GM20431 (cell line): ENCODE data around the gene CMTM3.
"Not testable (repeated sequence)": the region's sequence is repeated elsewhere in the genome, so short reads cannot be mapped to it uniquely, and the experiment has no call there.

ENCODE experiments used
- in situ Hi-C: fragments of 300-500 bp; cut with MseI, MboI; formaldehyde crosslinking; loops from one replicate; pipeline ENCODE4 v1.15.0; 2020; ENCODE audit warnings: low sequenced_read_pairs; ENCODE audit not compliant: unreplicated experiment

CMTM3 gene

DNA sequence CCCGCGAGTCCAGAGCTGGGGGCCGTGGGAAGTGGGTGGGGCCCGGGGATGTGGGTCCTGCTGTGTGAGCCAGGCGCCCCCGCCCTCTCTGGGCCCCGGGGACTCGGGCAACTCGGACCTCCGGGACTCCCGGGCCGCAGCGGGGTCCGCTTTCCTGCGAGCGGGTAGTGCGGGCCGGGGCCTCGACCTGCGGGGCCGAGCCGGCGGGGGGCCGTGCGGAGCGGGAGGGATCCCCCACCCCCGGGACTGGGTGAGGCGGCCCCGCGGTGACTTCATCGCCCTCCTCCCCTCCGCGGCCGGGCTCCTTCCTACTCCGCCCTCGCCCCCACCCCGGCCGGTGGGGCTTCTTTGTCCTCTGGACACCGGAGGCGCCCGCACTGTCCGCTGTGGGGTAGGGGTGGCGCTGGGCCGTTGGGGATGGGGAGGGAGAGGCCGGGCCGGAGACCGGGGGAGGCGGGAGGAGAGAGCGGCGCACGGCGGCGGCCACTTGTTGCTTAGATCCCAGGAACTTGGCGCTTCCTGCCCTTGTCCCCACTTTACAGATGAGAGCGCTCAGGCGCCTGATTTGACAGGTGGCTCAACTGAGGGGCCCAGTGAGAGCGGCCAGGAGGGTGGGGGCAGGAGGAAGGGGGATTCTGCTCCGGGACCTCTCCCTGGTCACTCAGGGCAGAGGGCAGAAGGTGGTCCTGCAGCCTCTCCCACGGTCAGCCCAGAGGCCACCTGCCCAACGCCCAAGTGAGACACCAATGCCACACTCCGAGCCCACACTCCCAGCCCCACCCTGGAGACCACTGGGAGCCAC, 874 bp downstream of the CMTM3 start:
- in situ Hi-C loops = no loop called here

DNA sequence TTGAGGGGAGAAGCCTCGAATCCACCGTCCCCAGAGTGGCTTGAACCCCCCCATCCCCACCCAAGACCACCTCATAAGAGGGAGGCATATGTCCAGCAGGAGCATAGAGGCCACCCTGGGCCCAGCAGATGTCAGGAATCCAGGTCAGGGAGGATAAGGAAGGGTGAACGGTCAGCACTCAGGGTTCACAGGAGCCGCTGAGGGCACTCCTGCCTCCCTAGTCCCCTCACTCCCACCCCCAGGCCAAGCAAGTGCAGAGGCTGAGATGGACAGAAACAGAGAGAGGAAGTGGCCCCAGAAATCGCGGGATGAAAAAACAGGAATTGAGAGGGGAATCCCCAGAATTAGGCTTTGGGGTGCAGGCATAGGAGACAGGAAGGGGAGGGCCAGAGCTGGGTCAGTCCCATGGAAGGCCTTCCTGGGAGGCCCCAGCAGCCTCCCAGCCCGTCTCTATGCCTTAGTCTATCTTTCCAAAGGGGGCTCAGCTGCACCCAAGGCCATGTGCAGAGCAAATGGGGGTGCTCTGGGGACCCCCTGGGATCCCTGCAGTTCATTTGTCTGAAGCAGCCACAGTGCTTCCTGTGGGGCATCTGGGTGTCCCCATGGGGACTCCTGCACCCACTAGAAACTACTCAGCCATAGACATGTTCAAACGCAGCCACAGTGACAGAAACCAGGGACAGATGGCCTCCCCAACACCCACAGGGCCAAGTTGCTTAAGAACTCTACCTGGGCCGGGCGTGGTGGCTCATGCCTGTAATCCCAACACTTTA, 1.7 kb downstream of the CMTM3 start:
- in situ Hi-C loops = no loop called here

DNA sequence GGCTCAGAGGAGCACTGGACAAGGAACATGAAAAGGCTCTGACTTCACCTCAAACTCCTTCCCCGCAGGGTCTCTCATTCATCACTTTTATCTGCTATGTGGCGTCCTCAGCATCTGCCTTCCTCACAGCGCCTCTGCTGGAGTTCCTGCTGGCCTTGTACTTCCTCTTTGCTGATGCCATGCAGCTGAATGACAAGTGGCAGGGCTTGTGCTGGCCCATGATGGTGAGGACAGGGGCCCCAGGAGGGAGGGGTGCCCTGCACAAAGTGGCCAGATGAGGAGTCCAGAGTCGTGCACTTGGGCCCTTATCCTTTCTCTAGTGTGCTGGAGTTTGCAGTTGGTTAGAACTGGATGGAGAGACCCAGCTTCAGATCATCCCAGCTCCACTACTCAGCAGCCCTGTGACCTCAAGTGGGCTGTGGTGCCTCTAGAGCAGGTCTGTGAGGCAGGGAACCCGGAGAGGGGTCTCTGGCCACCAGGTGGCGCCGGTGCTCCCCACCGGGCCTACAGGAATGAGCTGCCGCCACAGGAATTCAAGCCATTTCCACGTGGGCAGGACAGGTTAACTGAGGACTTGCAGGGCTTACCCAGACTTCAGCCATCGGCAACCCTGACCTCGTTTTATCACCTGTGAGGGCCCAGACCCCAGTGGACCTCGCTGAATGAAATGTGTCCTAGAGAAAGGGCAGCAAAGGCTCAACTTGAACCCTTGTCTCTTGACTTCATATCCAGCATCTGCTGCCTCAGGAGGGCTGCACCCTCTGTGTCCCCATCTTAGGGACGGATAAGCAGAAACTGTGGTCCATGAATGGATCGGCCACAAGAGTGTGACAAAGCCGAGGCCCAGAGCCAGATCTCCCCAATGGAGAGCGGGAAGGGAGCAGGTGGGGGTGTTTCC, 4.0 kb downstream of the CMTM3 start:
- in situ Hi-C loops = no loop called here

DNA sequence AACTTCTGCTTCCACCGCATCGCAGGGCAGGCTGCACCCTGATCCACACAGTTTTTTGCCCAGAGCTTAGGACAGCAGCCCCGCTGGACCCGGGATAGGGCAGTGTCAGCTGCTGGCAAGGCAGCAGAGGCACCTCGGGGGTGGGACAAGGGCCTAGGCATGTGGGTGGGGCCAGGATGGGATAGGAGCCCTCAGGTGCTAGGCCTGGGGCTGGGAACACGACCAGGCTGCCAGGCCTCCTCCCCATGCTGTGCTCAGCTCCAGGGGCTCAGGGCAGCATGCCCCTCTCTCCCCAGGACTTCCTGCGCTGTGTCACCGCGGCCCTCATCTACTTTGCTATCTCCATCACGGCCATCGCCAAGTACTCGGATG, 4.6 kb downstream of the CMTM3 start:
- in situ Hi-C loops = no loop called here

DNA sequence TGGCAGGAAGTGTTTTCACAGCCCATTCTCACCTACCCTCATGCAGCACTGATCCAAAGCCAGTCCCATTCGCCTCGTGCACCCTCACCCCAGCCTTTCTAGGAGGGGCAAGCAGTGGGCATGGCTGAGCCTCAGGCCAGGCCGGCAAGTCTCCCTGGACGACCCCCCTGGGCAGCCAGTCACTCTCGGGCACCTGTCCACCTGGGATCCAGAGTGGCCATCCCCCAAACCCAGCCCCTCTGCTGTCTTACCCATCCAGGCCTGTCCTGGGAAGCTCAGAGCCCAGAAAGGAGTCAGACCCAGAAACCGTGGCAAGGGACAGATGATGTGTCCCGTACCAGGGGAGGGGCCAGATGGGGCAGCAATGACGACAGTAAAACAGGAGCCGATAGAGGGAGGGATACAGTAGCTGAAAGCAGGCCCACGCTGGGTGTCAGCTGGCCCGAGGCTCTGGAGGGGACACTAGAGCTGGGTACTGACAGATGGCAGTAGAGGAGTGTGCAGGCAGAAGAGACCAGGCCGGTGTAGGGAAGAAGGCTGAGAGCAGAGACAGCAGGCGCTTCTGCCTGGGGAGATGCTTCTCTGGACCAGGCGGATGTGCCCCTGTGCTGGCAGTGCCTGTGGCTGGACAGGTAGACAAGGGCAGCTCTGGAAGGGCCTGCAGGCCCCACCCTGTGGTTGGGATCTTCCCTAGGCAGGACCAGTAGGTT, 5.8 kb downstream of the CMTM3 start:
- in situ Hi-C loops = no loop called here

DNA sequence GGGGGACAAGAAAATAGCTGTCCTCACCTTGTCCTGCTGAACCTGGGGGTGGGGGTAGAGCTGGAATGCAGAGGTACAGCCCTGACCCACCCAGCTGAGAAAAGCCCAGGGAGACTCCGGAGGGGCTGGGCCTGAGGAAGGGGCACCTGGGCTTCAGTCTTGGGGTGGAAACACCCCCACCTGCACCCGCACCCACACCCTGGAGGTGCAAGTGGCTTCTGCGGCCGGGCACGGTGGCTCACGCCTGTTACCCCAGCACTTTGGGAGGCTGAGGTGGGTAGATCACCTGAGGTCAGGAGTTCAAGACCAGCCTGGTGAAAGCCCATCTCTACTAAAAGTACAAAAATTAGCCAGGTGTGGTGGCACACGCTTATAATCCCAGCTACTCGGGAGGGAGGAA, 7.4 kb downstream of the CMTM3 start:
- in situ Hi-C loops = not testable (repeated sequence)

DNA sequence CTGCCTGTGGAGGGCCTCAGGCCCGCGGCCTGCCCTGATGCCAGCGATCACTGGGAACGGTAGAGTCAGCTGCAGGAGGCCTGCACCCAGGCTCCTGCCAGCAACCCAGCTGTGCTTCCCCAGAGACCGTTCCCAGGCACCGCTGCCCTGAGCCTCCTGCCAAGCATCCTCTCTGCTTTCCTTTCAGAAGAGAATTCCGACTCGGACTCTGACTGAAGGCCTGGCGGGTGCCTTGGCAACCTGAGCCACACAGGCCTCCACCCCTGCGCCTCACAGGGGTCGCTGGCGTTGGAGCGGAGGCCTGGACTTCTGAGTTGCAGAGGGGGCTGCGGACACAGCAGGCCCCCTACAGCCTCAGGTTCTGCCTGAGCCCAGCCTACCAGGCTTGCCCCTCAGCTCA, 7.9 kb downstream of the CMTM3 start:
- in situ Hi-C loops = no loop called here

DNA sequence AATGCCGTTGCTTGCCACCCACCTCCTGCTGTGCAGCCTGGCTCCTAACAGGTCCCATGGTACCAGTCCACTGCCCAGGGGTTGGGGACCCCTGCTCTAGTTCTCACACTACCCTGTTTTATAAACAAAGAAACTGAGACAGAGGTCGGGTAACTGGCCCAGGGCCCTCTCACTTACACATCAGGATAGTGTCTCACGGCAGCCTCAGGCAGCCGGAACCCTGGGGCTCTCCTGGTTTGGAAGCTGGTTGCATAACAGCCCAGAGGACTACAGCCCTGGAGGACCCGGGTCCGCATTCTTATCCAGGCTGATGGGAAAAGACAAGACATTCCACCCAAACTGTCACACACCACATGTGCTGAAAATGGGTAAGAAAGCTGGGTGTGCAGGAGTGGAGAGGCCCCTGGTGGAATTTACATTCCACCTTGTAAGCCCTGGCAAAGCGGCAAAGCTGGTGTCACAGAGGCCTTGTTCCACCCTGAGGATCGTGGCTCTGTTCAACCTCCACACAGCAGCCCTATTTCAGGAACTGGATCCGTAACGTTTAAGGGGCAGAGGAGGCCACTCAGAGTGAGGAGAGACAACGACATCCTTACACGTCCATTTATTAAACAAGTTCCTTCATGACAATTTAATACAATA, 9.8 kb downstream of the CMTM3 start:
- in situ Hi-C loops = no loop called here

DNA sequence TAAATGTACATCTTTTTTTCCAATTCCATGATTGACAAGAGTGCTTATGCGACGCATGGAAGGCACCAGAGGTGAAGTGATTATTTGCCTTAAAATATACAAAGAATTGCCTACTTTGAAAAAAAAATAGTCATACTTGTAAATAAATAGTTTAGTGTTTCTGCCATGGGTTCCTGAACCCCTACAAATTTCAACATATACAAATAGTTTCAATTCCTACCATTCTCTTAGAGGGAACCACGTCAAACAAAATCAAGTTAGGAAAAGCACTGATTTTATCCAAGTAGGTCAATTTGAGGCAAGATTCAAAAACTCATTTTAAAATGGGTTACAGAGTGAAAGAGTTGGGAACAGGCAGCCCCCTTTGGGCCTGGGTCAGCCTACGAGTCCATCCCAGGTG, 11.7 kb downstream of the CMTM3 start:
- in situ Hi-C loops = no loop called here

DNA sequence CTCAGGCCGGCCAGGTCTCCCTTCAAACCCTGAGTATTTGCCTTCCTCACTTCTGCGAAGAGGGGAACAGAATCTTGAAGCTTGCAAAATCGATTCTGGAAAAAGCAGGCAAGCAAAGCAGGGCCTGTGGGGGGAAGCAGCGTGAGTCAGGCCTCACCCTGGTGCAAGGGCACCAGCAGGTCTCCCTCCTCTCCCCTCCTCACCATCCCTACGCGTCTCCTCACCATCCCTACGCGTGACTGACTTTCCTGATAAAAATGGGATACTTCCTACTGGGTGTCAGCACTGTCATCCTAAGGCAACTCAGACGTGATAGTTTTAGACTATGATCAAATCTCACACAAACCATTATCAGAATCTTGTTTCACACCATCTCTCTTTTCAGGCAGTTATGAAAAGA, 12.1 kb downstream of the CMTM3 start:
- in situ Hi-C loops = no loop called here

DNA sequence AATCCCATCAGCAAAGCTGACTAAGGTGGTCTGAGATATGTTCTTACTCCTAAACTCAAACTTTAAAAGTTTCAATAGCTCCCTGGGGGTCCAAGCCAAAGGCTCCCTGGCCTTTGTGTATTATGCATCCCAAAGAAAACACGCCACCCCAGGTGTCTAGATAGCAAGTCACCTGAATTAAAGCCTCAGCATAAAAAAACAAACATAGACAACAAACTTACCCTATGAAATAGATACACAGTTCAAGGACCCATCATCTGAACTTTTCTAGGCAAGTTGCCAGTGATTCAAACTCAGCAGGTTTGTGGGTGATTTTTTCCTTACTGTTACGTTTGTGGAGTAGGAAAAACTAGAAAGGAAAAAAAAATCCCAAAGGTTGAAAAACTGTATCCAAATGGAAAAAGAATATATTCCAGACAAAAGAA, 12.5 kb downstream of the CMTM3 start:
- in situ Hi-C loops = no loop called here

DNA sequence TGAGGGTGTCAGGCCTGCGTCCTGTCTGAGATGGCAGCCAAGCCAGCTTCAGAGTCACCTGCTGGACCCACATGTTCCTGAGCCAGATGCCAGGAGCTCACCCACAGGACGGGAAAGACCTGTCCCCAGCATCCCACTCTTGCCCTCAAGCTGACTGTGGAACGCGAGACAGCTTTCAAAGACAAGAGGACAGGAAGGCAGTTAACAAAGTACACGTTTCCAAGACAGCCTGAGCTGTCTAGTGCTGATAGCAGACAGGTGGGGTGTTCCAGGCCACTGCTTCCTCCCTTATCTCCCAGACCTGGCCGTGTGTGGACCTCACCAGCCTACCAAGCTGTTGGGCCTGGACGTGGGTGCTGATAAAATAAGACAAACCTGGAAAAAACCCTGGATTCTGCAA, 13.2 kb downstream of the CMTM3 start:
- in situ Hi-C loops = no loop called here

DNA sequence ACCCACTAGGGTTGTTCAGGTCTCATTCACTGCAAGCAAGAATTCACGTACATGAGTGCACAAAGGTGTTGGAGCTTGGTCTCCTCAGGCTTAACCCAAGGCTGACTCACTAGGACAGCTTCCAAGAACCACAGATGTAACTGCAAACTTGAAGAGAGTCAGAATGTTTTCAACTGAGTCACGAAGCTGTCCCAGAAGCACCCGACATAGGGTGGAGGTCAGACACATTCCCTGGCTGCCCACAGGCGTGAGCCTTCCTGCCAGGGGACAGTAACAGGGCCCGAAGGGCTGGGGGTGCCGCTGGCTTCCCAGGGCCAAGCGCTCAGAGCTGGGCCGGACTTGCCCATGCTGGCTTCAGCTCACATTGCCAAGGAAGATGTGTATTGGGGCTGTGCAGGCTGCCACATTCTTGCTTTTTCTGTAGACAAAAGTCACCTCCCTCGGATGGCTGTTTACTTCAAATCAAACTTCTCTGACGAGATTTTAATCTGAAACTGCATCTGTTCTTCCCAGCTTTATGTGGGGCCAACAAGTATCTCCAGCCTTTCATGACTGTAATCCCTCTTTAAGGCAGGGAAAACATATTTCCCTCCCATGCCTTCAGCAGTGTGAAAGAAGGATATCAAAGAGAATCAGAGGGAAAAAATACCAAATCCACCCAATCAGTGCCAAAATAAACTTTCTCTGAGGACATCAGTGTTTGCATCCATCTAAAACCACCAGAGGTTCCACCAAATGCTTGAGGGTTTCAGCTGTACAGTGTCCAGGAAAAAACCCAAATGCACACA, 14.3 kb downstream of the CMTM3 start:
- in situ Hi-C loops = no loop called here

DNA sequence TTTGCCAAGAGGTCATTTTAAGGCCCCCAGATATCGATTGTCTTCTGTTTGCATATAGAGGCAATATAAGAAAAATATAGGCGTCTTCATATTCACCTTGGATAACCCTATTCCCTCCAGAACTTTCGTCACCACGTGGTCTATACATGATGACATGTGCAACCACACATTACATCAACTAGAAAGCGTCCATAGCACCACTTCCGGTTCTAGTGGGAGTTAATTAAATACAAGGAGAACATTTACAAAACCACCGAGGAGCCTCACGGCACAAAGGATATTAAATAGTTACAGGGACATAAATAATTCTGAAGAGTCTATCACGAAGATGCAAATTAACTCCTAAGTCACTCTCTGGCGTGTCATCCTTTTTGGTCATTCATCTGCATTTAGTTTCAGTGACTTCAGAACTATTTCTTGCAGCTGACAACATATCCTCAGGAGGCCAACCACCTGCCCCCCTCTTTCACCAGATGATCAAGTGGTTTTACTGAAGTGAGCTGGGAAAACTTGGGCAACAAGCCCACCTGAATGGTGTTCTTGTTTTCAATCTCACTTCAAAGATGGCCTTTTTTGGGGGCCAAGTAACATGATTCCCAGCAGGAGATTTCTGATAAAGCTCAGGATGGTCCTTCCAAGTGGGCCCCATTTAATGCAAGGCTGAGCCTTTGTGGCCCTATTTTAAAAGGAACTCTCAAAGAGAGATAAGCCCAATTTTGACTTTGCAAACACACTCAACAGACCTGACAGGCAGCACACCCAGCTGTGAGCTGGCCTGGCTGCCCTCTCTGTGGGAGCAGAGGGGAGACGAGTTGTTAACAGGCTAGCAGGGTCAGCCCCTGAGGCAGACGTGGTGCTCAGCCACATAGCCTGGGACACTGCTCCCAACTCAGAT, 15.3 kb downstream of the CMTM3 start:
- in situ Hi-C loops = no loop called here

DNA sequence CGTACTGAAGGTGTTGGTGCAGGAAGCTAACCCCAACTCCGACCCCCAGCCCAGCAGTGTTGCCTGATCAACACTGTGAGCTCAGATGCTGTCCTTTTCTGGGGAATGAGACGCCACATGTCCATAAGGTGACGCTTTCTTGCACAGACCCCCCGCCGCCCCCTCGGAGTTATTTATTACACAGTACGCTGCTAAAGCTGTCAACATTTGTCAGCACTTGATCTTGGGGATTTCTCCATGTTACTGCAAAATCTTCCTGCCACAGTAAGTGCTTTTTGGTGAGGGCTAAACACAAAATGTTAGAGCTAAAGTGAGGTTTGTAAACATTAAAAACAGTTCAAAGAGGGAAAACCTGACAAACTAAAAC, 15.9 kb downstream of the CMTM3 start:
- in situ Hi-C loops = no loop called here

DNA sequence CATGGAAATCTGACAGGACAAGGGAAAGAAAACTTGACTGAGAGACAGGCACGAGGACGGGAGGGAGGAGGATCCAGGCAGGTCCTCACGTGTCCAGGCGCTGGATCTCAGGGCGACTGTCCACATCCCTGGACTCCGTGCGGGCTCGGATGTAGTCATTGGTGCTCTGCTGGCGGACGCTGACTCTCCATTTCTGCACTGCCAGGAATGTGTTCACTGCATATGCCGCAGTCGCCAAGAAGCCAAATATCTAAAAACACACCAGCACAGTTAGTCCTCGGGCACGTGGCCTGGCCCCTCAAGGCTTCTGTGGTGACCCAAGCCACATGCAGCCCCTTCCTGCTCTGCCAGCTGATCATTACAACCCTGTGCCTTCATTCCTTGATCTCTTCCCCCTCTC, 17.5 kb downstream of the CMTM3 start:
- in situ Hi-C loops = no loop called here

DNA sequence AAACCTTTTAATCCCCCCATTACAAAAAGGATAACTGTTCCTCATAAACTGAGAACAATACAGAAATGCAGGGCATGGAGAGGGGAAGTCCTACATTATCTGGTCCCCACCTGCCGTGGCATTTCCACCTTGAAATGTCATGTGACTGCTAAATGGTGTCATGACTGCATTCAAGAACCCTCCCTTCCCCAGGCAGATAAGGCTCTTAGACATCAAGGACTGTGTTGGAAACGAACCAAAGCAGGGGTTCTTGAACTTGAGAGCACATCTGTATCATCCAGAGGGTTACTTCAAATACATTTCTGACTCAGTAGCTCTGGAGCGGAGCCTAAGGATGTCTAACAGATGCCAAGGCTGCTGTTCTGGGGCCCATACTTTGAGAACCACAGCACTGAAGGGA, 18.4 kb downstream of the CMTM3 start:
- in situ Hi-C loops = no loop called here

DNA sequence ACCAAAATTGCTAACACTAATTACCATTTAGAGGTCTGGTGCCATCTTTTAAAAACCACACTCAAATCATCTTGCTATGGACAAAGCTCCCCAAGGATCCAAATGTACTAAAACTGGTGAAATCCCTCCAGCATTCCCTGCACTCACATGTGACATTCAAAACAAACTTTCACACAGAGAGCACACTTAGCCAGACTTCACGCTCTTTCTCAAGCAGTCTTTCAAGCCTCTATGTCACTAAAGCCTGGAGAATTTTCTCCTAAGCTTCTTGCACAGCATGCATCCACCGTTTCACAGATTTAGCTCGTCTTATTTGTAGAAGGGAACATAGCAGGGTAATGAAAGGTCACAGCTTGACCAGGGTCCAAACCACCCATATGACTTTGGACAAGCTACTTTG, 19.3 kb downstream of the CMTM3 start:
- in situ Hi-C loops = no loop called here
